Measurements from ENCODE around the gene EFNA2.

GRCh38 chr19:1350867-1351266 is 65.2 kb downstream of the EFNA2 start:
- TF ChIP-seq CTCF (conservative IDR thresholded peaks at IDR 0.05; ENCODE audit: low read depth, low read length) (no peak), EZH2 (IDR thresholded peaks at IDR 0.05; ENCODE audit: low read length, unreplicated experiment) (no peak), EZH2phosphoT487 (IDR thresholded peaks at IDR 0.05; ENCODE audit: borderline replicate concordance, low read length) (no peak)

Data from PC-3 (cell line).